Omental fat pad (tissue), 4 donors: ENCODE measurements around the gene PLD3. TPM values are rescaled to one million over a fixed set of nuclear protein-coding genes. Genes with fewer than 3 reads are reported as not detected.

Source experiments
- ATAC-seq: fragments of 150-250 bp; one replicate; pipeline ENCODE4 v1.9.1; 2016; ENCODE audit warnings: mild to moderate bottlenecking, moderate library complexity; ENCODE audit not compliant: low FRiP score
- DNase-seq: peaks from one replicate; pipeline ENCODE4 v3.0.0-alpha.2; 2019; ENCODE audit warnings: low spot score
- CTCF ChIP-seq, 3 donors: fragments of 450-650 bp; IDR thresholded peaks; one replicate each; pipeline ENCODE4 v1.5.1; 2016 to 2017; ENCODE audit warnings: antibody characterized with exemption in 3 of 3, mild to moderate bottlenecking in 3 of 3, moderate library complexity in 2 of 3
- total RNA-seq, 4 donors: library from RNA; depleted of rRNA; stranded (reverse); fragments of >200 nt; gene quantifications; one replicate each; pipeline ENCODE4 v1.1.0, GENCODE V29; 2016

Gene PLD3
- total RNA-seq, 4 donors from 2014 or later: 254 to 437 (median 351) TPM

GRCh38 chr19:40339018-40339728 is 9.3 kb upstream of the PLD3 start:
- no peak for TF ChIP-seq CTCF (IDR thresholded peaks at IDR 0.05)
- ATAC-seq (no peak), DNase-seq (no peak)

DNA sequence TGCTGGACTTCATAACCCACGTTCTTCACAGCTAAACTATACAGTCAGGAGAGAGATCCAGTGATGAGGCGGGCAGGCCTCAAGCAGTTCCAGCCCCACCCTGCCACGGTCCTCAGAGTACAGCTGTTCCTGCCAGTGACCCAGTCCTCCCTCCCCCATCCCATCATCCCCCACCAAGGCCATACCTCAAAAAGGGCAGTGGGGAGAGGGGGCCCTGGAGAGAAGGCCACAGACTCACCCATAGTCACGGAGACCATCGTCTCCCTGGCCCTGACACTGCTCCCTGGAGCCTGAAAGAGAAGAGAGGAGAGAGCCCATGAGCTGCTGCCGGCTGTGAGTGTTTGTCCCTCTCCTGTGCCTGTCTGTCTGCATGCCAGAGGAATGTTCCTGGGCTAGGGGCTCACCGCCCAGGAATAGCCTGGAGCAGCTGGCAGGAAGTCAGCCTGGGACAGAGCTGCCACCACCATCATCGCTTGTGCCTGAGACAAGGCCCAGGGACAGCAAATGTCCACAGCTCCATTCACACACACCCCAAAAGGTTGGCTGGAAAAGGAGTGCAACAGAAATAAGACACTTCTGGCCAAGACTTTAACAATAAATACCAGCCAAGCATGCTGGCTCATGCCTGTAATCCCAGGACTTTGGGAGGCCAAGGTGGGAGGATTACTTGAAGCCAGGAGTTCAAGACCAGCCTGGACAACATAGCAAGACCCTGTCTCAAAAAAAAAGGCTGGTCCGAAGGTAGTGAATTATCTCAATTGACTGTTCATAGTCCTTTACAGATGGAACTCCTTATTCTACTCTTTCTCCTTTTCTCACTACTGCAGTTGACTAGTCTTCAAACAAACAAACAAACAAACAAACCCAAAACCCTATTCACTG is 6.7 kb upstream of the PLD3 start:
- DNase-seq: no peak
- no peak for TF ChIP-seq CTCF (IDR thresholded peaks at IDR 0.05)

DNA sequence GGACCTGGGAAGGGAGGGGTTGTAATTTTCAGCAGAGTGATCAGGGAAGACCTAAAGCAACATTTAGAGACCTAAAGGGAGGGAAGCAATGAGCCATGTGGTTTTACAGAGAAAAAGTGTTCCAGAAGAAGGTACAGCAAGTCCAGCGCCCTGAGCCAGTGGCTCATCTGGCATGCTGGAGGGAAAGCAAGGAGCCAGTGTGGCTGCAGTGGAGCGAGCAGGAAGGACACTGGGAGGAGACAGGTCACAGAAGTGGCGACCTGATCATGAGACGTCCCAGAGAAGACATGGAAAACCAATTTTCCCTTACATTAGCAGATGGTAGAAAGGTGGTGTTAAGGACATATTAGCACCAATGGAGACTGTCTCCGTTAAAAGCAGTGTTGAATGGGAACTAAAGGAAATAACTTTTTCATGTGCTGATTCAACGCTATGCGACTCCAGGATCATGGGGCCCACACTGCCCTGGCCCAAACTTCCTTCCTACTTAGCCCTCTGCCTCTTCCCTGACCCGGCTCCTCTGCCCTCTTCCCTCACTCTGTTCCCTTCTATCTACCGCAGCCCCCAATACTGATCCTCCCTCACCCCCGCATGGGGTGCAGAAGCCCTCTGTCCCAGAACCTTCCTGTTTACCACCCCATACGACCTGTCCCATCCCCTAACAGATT is 5.7 kb upstream of the PLD3 start:
- ATAC-seq (no peak), DNase-seq (no peak)
- no peak for TF ChIP-seq CTCF (IDR thresholded peaks at IDR 0.05)

More for the DNA sequence above, 6.7 kb upstream of the PLD3 start:
- ATAC-seq: no peak

DNA sequence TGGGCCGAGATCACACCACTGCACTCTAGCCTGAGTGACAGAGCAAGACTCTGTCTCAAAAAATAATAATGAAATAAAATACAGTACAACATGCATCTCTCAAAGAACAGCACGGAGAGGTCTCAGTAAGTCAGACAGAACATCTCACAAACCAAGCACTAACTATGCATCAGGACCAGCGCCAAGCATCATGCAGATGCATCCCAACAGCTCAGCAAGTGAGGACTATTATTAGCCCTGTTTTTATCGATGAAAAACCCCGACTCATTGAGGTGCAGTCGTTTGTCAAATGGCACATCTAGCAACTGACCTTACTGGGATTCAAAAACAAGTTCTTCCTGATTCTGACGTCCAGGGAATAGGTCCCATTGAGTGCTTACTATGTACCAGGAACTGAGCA is 4.1 kb upstream of the PLD3 start:
- ATAC-seq: no peak

DNA sequence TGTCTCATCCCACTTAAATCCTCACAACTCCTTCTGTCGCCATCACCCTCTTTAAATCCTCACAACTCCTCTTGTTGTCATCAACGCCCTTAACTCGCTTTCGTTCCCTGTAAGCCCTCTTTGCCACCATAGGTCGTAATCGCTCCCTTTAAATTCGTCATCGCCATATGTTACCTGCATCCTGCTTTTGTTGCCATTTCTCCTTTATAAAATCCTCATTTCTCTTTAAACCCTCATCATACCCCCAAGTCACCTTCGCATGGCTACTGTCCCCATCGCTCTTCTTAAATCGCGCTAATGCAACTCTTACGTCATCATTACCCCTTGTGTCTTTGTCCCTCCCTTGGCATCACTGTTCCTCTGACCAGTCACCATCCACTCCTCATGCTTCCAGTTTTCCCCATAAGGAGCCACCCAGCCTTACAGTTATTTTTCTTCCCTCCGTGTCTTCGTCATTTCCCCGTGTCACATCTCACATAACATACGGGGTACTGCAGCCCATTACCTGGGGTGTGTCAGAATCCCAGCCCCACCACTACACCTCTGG is 539 bp downstream of the PLD3 start:
- no peak for TF ChIP-seq CTCF (IDR thresholded peaks at IDR 0.05)
- DNase-seq (no peak), ATAC-seq (no peak)

More for the DNA sequence above, 4.1 kb upstream of the PLD3 start:
- no peak for TF ChIP-seq CTCF (IDR thresholded peaks at IDR 0.05)
- DNase-seq: no peak

GRCh38 chr19:40355975-40356680 is 7.6 kb downstream of the PLD3 start:
- ATAC-seq (no peak), DNase-seq (no peak)
- TF ChIP-seq CTCF (IDR thresholded peaks at IDR 0.05): no peak
